PC-9 (cell line): Measurements from ENCODE around the gene SIGLEC9. TPM values are rescaled to one million over a fixed set of nuclear protein-coding genes. Genes with fewer than 3 reads are reported as not detected.
"Not testable (repeated sequence)": the region's sequence is repeated elsewhere in the genome, so short reads cannot be mapped to it uniquely, and the experiment has no call there.

Source experiments
- BruUV-seq: library from RNA; stranded (reverse); fragments of 400-500 nt; replicated peaks from 2 replicates; lab custom pipeline; 2021; lab: Mats Ljungman, UMichigan
- CTCF ChIA-PET: fragments of 300-600 bp; sonication (Branson Sonifier 250); formaldehyde crosslinking; loops from one replicate; lab custom pipeline; 2022; ENCODE audit warnings: antibody characterized with exemption; lab: Charles Lee
- POLR2A ChIA-PET: fragments of 300-600 bp; sonication (Branson Sonifier 250); formaldehyde crosslinking; loops from one replicate; lab custom pipeline; 2022; ENCODE audit warnings: antibody characterized with exemption; ENCODE audit not compliant: unreplicated experiment; lab: Charles Lee
- DNase-seq, 2 experiments: peaks; one replicate each; pipeline versions ENCODE4 v3.0.0 to v3.0.0-alpha.2; 2015 to 2022; ENCODE audit warnings: mixed read lengths in 1 of 2
- H2AFZ ChIP-seq: fragments of 200-600 bp; sonication (generic); 2 replicates; pipeline ENCODE4 v1.8.1; 2017; ENCODE audit warnings: antibody characterized with exemption
- H3F3A ChIP-seq: fragments of 200-600 bp; sonication (generic); 2 replicates; pipeline ENCODE4 v1.8.1; 2017; ENCODE audit warnings: antibody characterized with exemption, mild to moderate bottlenecking, low read depth; ENCODE audit not compliant: insufficient read depth
- H3K27ac ChIP-seq: fragments of 200-600 bp; sonication (generic); 2 replicates; pipeline ENCODE4 v1.6.1; 2016; ENCODE audit warnings: mixed run types
- H3K27me3 ChIP-seq: fragments of 200-600 bp; sonication (generic); 2 replicates; pipeline ENCODE4 v1.6.1; 2016; ENCODE audit warnings: low read depth, mixed run types; ENCODE audit not compliant: insufficient read depth
- H3K36me3 ChIP-seq: fragments of 200-600 bp; sonication (generic); 2 replicates; pipeline ENCODE4 v1.6.1; 2016; ENCODE audit warnings: low read depth, mixed run types
- H3K4me1 ChIP-seq: fragments of 200-600 bp; sonication (generic); replicated peaks from 2 replicates; pipeline ENCODE4 v1.6.1; 2016; ENCODE audit warnings: mixed run types; ENCODE audit not compliant: insufficient read depth
- H3K4me2 ChIP-seq: fragments of 200-600 bp; sonication (generic); 2 replicates; pipeline ENCODE4 v1.6.1; 2017; ENCODE audit warnings: mixed run types
- H3K4me3 ChIP-seq: fragments of 200-600 bp; sonication (generic); 2 replicates; pipeline ENCODE4 v1.6.1; 2016; ENCODE audit warnings: mixed run types
- H3K79me2 ChIP-seq: fragments of 200-600 bp; sonication (generic); 2 replicates; pipeline ENCODE4 v1.6.1; 2017; ENCODE audit warnings: low read depth, mixed run types
- H3K9me2 ChIP-seq: fragments of 200-600 bp; sonication (generic); 2 replicates; pipeline ENCODE4 v1.8.1; 2017; ENCODE audit warnings: mild to moderate bottlenecking; ENCODE audit not compliant: insufficient read depth
- H3K9me3 ChIP-seq: fragments of 200-600 bp; sonication (generic); 2 replicates; pipeline ENCODE4 v1.8.1; 2016; ENCODE audit warnings: low read depth; ENCODE audit not compliant: insufficient read depth
- H4K20me1 ChIP-seq: fragments of 200-600 bp; sonication (generic); 2 replicates; pipeline ENCODE4 v1.8.1; 2017; ENCODE audit not compliant: insufficient read depth
- EZH2 ChIP-seq: fragments of 200-600 bp; sonication (generic); IDR thresholded peaks from 2 replicates; pipeline ENCODE4 v1.8.0; 2017; ENCODE audit warnings: antibody characterized with exemption, low read depth
- intact Hi-C: fragments of 100-400 bp; cut with micrococcal nuclease; formaldehyde crosslinking; loops from one replicate; pipeline ENCODE4 v1.10.0; 2022; ENCODE audit not compliant: unreplicated experiment
- total RNA-seq: library from RNA; stranded (reverse); gene quantifications from 2 replicates; pipeline ENCODE4 v1.2.3, GENCODE V29; 2021
- TF ChIP-seq, protein P1 (sequence below): fragments of 200-600 bp; sonication (generic); conservative IDR thresholded peaks from 2 replicates; pipeline ENCODE4 v1.6.1; 2017; ENCODE audit warnings: mixed run types, antibody characterized with exemption, mild to moderate bottlenecking, moderate library complexity

The SIGLEC9 gene
- total RNA-seq, 1 experiment from 2014 or later, result not detected

DNA sequence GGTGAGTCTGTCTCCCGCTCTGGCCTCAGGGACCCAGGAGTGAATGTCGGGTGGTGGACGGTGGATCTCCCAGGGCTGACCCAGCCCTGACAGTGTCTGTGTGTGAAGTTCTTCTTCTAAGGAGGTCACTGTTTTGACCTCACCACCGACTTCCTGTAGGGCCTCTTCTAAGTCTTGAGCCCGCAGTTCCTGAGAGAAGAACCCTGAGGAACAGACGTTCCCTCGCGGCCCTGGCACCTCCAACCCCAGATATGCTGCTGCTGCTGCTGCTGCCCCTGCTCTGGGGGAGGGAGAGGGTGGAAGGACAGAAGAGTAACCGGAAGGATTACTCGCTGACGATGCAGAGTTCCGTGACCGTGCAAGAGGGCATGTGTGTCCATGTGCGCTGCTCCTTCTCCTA lies 17.4 kb downstream of the SIGLEC9 start, which contains the start of gene SIGLEC7:
Gene SIGLEC7 (plus strand): TSS at position 183 of the 400 bp plus-strand sequence. CDS start 69 bp downstream, at position 252.
- Histone ChIP-seq H3K27me3 (peaks cover 100% of the 10 kb centered on the region), H3K4me1 (no peaks in the 10 kb centered on the region), H2AFZ (no peak within 1 kb of the TSS), H3K9me2 (no peaks in the 10 kb centered on the region), H3F3A (no peaks in the 10 kb centered on the region), H3K4me2 (no peak within 1 kb of the TSS), H3K4me3 (no peak within 1 kb of the TSS), H3K36me3 (no peaks in the 10 kb centered on the region), H3K9me3 (no peaks in the 10 kb centered on the region), H3K27ac (no peak within 1 kb of the TSS), H4K20me1 (no peaks in the 10 kb centered on the region), H3K79me2 (no peaks in the 10 kb centered on the region)
- CTCF ChIA-PET, result interaction anchor here (0.6 kb wide), 1 partner anchor 519 kb away, joined by 4 read pairs; no protein-coding TSS in a partner anchor
- no TSS peak for BruUV-seq
- DNase-seq, result no peak
- intact Hi-C loops, result no loop called here
- TF ChIP-seq EZH2, result no peak
- TF ChIP-seq, protein P1, sequence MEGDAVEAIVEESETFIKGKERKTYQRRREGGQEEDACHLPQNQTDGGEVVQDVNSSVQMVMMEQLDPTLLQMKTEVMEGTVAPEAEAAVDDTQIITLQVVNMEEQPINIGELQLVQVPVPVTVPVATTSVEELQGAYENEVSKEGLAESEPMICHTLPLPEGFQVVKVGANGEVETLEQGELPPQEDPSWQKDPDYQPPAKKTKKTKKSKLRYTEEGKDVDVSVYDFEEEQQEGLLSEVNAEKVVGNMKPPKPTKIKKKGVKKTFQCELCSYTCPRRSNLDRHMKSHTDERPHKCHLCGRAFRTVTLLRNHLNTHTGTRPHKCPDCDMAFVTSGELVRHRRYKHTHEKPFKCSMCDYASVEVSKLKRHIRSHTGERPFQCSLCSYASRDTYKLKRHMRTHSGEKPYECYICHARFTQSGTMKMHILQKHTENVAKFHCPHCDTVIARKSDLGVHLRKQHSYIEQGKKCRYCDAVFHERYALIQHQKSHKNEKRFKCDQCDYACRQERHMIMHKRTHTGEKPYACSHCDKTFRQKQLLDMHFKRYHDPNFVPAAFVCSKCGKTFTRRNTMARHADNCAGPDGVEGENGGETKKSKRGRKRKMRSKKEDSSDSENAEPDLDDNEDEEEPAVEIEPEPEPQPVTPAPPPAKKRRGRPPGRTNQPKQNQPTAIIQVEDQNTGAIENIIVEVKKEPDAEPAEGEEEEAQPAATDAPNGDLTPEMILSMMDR, result no peak
- POLR2A ChIA-PET, result no interaction called here

DNA sequence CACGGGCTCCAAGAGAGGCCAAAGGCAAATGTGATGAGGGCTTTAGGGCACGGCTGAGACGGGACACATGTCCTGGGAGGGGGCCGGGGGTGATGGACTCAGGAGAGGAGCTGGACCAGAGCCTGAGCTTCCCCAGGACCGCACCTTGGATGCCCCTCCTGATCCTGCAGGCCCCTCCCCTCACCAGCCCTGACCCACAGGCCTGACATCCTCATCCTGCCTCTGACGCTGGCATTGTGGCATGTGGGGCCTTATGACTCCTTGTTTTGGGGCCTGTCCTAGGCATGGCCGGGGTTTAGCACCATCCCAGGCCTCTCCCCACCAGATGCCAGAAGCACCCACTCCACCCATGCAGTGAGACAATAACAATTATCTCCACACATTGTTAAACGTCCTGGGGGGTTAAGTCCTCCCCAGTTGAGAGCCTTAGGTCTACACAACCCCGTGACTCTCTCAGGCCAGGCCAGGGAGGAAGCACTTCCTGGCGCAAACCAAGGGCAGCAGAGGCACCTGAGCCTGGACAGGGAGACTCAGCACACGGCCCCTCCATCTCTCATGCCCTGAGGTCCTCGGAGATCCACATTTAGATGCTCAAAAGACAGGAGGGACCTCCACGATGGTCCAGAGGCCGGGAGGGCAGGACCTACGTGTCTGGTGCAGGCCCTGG lies 18.2 kb downstream of the SIGLEC9 start:
- H3K4me2 ChIP-seq, H3K4me1 ChIP-seq, H3K9me2 ChIP-seq, CTCF ChIA-PET, H3K27ac ChIP-seq, H4K20me1 ChIP-seq, H3K79me2 ChIP-seq, H3K9me3 ChIP-seq, DNase-seq, H3F3A ChIP-seq, H2AFZ ChIP-seq, H3K36me3 ChIP-seq, intact Hi-C loops, BruUV-seq, H3K4me3 ChIP-seq: not testable (repeated sequence)
- peaks cover 100% of the 10 kb centered on the region for H3K27me3 ChIP-seq
- POLR2A ChIA-PET, result interaction anchor here (0.5 kb wide), 1 partner anchor 266 kb away, joined by 3 read pairs; no protein-coding TSS in a partner anchor

GRCh38 chr19:51143486-51143885 lies 18.8 kb downstream of the SIGLEC9 start:
- no peaks in the 10 kb centered on the region for H3K9me2 ChIP-seq
- BruUV-seq, result no TSS peak
- peaks cover 100% of the 10 kb centered on the region for H3K27me3 ChIP-seq
- no peak for DNase-seq
- no peaks in the 10 kb centered on the region for H3K9me3 ChIP-seq
- no peak overlapping the region for H2AFZ ChIP-seq
- no peaks in the 10 kb centered on the region for H3K79me2 ChIP-seq
- no peak overlapping the region for H3K27ac ChIP-seq
- TF ChIP-seq EZH2, result no peak
- TF ChIP-seq, protein P1, result no peak
- no peak overlapping the region for H3K4me3 ChIP-seq
- ChIA-PET CTCF (no interaction called here), POLR2A (interaction anchor here (0.5 kb wide), 1 partner anchor 266 kb away, joined by 3 read pairs; no protein-coding TSS in a partner anchor)
- no peaks in the 10 kb centered on the region for H3F3A ChIP-seq
- H3K4me2 ChIP-seq, result no peak overlapping the region
- no peaks in the 10 kb centered on the region for H3K4me1 ChIP-seq
- no peaks in the 10 kb centered on the region for H4K20me1 ChIP-seq
- H3K36me3 ChIP-seq, result no peaks in the 10 kb centered on the region
- intact Hi-C loops, result no loop called here
